Measurements from ENCODE around the gene PMF1.

DNA sequence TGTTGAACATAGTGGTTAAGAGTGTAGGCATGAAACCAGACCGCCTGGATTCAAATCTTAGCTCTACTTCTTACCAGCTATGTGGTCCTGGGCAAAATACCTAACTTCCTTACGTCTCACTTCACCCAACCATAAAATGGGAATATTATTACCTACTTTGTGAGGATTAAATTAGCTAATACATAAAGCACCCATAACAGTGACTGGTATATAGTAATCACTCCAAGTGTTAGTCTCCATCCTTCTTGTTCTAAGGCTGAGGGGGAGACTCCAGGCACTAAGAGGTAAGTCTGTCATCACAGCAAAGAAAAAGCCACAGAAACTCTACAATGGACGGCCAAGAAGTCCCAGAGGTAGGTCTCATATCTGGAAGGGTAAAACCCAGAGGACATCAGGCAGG is 67.0 kb downstream of the PMF1 start:
- TF ChIP-seq, protein P1, sequence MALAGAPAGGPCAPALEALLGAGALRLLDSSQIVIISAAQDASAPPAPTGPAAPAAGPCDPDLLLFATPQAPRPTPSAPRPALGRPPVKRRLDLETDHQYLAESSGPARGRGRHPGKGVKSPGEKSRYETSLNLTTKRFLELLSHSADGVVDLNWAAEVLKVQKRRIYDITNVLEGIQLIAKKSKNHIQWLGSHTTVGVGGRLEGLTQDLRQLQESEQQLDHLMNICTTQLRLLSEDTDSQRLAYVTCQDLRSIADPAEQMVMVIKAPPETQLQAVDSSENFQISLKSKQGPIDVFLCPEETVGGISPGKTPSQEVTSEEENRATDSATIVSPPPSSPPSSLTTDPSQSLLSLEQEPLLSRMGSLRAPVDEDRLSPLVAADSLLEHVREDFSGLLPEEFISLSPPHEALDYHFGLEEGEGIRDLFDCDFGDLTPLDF (CRISPR knock-in tag; IDR thresholded peaks at IDR 0.05), result no peak
- TF ChIP-seq NONO (IDR thresholded peaks at IDR 0.05), result no peak
- TF ChIP-seq NONO (CRISPR knock-in tag; conservative IDR thresholded peaks at IDR 0.05), result no peak
- TF ChIP-seq ARHGAP35 (CRISPR knock-in tag; IDR thresholded peaks at IDR 0.05; ENCODE audit: borderline replicate concordance), result no peak
- TF ChIP-seq ZNF615 (CRISPR knock-in tag; IDR thresholded peaks at IDR 0.05; ENCODE audit: borderline replicate concordance), result no peak
- TF ChIP-seq, protein P2, sequence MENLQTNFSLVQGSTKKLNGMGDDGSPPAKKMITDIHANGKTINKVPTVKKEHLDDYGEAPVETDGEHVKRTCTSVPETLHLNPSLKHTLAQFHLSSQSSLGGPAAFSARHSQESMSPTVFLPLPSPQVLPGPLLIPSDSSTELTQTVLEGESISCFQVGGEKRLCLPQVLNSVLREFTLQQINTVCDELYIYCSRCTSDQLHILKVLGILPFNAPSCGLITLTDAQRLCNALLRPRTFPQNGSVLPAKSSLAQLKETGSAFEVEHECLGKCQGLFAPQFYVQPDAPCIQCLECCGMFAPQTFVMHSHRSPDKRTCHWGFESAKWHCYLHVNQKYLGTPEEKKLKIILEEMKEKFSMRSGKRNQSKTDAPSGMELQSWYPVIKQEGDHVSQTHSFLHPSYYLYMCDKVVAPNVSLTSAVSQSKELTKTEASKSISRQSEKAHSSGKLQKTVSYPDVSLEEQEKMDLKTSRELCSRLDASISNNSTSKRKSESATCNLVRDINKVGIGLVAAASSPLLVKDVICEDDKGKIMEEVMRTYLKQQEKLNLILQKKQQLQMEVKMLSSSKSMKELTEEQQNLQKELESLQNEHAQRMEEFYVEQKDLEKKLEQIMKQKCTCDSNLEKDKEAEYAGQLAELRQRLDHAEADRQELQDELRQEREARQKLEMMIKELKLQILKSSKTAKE (CRISPR knock-in tag; IDR thresholded peaks at IDR 0.05; ENCODE audit: borderline replicate concordance), result no peak
- no peak for TF ChIP-seq RAD21 (CRISPR knock-in tag; IDR thresholded peaks at IDR 0.05)
- TF ChIP-seq, protein P3, sequence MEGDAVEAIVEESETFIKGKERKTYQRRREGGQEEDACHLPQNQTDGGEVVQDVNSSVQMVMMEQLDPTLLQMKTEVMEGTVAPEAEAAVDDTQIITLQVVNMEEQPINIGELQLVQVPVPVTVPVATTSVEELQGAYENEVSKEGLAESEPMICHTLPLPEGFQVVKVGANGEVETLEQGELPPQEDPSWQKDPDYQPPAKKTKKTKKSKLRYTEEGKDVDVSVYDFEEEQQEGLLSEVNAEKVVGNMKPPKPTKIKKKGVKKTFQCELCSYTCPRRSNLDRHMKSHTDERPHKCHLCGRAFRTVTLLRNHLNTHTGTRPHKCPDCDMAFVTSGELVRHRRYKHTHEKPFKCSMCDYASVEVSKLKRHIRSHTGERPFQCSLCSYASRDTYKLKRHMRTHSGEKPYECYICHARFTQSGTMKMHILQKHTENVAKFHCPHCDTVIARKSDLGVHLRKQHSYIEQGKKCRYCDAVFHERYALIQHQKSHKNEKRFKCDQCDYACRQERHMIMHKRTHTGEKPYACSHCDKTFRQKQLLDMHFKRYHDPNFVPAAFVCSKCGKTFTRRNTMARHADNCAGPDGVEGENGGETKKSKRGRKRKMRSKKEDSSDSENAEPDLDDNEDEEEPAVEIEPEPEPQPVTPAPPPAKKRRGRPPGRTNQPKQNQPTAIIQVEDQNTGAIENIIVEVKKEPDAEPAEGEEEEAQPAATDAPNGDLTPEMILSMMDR (CRISPR knock-in tag; IDR thresholded peaks at IDR 0.05), result no peak
- TF ChIP-seq, protein P4, sequence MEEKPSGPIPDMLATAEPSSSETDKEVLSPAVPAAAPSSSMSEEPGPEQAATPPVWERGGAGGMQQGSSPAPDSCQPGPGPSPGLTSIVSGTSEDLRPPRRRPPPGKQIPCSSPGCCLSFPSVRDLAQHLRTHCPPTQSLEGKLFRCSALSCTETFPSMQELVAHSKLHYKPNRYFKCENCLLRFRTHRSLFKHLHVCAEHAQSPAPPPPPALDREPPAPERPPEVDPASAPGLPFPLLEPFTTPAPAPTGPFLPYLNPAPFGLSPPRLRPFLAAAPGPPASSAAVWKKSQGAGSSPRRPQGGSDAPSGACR (CRISPR knock-in tag; IDR thresholded peaks at IDR 0.05), result no peak
- TF ChIP-seq ZNF335 (CRISPR knock-in tag; IDR thresholded peaks at IDR 0.05), result no peak
- TF ChIP-seq CREB1 (IDR thresholded peaks at IDR 0.05), result no peak
- TF ChIP-seq CREB1 (CRISPR knock-in tag; IDR thresholded peaks at IDR 0.05), result no peak

All from HepG2 (cell line).